Measurements from ENCODE around the gene ANKRD7. TPM values are rescaled to one million over a fixed set of nuclear protein-coding genes. Genes with fewer than 3 reads are reported as not detected.

ANKRD7 gene
- total RNA-seq, 1 experiment from 2014 or later, result 2.4 TPM

DNA sequence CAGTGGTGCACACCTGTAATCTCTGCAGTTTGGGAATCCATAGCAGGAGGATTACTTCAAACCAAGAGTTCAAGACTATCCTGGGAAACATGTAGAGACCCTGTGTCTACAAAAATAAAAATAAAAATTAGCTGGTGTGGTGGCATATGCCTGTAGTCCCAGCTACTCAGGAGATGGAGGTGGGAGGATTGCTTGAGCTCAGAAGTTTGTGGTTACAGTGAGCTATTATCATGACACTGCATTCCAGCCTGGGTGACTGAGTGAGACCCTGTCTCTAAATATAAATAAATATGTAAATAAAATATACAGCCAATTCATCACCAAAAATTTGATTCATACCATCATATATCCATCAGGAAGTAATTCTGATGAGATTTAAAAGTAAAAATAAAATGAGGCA lies 60.9 kb downstream of the ANKRD7 start:
- H3K9me3 ChIP-seq (ENCODE audit: insufficient read depth, low read depth), result no peaks in the 10 kb centered on the region
- no peak overlapping the region for H3K4me2 ChIP-seq
- POLR2A ChIA-PET (ENCODE audit: unreplicated experiment), result interaction anchor here (0.5 kb wide), 1 partner anchor 348 kb away, joined by 3 read pairs; no protein-coding TSS in a partner anchor
- BruUV-seq (replicated peaks), result no TSS peak
- H3K27ac ChIP-seq, result no peak overlapping the region
- no peak for TF ChIP-seq CTCF (conservative IDR thresholded peaks at IDR 0.05)
- TF ChIP-seq EZH2 (IDR thresholded peaks at IDR 0.05; ENCODE audit: low read depth), result no peak
- no peaks in the 10 kb centered on the region for H3K4me1 ChIP-seq (replicated peaks; ENCODE audit: insufficient read depth)
- H3K27me3 ChIP-seq (ENCODE audit: insufficient read depth, low read depth), result no peaks in the 10 kb centered on the region
- no peaks in the 10 kb centered on the region for H4K20me1 ChIP-seq (ENCODE audit: insufficient read depth)
- no peak overlapping the region for H3K4me3 ChIP-seq
- no peak overlapping the region for H2AFZ ChIP-seq
- H3F3A ChIP-seq (ENCODE audit: insufficient read depth, low read depth), result no peaks in the 10 kb centered on the region
- no peak for DNase-seq
- H3K9me2 ChIP-seq (ENCODE audit: insufficient read depth), result no peaks in the 10 kb centered on the region
- intact Hi-C loops (cut with micrococcal nuclease; ENCODE audit: unreplicated experiment), result no loop called here
- CTCF ChIA-PET, result no interaction called here
- H3K36me3 ChIP-seq (ENCODE audit: low read depth), result no peaks in the 10 kb centered on the region
- H3K79me2 ChIP-seq (ENCODE audit: low read depth), result no peaks in the 10 kb centered on the region

GRCh38 chr7:118286131-118286530 lies 61.6 kb downstream of the ANKRD7 start:
- Histone ChIP-seq H3K4me2 (no peak overlapping the region), H3K79me2 (ENCODE audit: low read depth) (no peaks in the 10 kb centered on the region), H4K20me1 (ENCODE audit: insufficient read depth) (no peaks in the 10 kb centered on the region), H3K4me1 (replicated peaks; ENCODE audit: insufficient read depth) (no peaks in the 10 kb centered on the region), H3K27me3 (ENCODE audit: insufficient read depth, low read depth) (no peaks in the 10 kb centered on the region), H2AFZ (no peak overlapping the region), H3K36me3 (ENCODE audit: low read depth) (no peaks in the 10 kb centered on the region), H3F3A (ENCODE audit: insufficient read depth, low read depth) (no peaks in the 10 kb centered on the region), H3K9me3 (ENCODE audit: insufficient read depth, low read depth) (no peaks in the 10 kb centered on the region), H3K4me3 (no peak overlapping the region), H3K27ac (no peak overlapping the region), H3K9me2 (ENCODE audit: insufficient read depth) (no peaks in the 10 kb centered on the region)
- no TSS peak for BruUV-seq (replicated peaks)
- CTCF ChIA-PET, result no interaction called here
- TF ChIP-seq CTCF (conservative IDR thresholded peaks at IDR 0.05) (no peak), EZH2 (IDR thresholded peaks at IDR 0.05; ENCODE audit: low read depth) (no peak)
- no peak for DNase-seq
- intact Hi-C loops (cut with micrococcal nuclease; ENCODE audit: unreplicated experiment), result no loop called here
- POLR2A ChIA-PET (ENCODE audit: unreplicated experiment), result no interaction called here

DNA sequence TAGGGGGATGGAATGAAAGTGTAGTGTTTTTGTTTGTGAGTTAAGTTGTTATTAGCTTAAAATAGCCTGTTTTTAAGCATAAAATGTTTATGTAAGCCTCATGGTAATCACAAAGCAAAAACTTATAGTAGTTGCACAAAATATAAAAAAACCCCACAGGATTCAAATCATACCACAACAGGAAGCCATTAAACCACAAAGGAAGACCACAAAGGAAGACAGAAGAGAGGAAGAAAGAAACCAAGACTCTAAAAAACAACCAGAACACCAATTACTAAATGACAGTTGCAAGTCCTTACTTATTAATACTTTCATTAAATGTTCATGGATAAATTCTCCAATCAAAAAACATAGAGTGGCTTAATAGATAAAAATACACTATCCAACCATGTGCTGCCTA lies 63.6 kb downstream of the ANKRD7 start:
- H3K4me2 ChIP-seq, result no peak overlapping the region
- no peak overlapping the region for H3K27ac ChIP-seq
- ChIA-PET CTCF (no interaction called here), POLR2A (ENCODE audit: unreplicated experiment) (no interaction called here)
- H2AFZ ChIP-seq, result no peak overlapping the region
- no peaks in the 10 kb centered on the region for H3K4me1 ChIP-seq (replicated peaks; ENCODE audit: insufficient read depth)
- H3K9me2 ChIP-seq (ENCODE audit: insufficient read depth), result no peaks in the 10 kb centered on the region
- H3K4me3 ChIP-seq, result no peak overlapping the region
- no peaks in the 10 kb centered on the region for H3K9me3 ChIP-seq (ENCODE audit: insufficient read depth, low read depth)
- no peaks in the 10 kb centered on the region for H3K79me2 ChIP-seq (ENCODE audit: low read depth)
- no peaks in the 10 kb centered on the region for H4K20me1 ChIP-seq (ENCODE audit: insufficient read depth)
- H3K36me3 ChIP-seq (ENCODE audit: low read depth), result no peaks in the 10 kb centered on the region
- BruUV-seq (replicated peaks), result no TSS peak
- no peak for DNase-seq
- no peaks in the 10 kb centered on the region for H3F3A ChIP-seq (ENCODE audit: insufficient read depth, low read depth)
- H3K27me3 ChIP-seq (ENCODE audit: insufficient read depth, low read depth), result no peaks in the 10 kb centered on the region
- no peak for TF ChIP-seq CTCF (conservative IDR thresholded peaks at IDR 0.05)
- no peak for TF ChIP-seq EZH2 (IDR thresholded peaks at IDR 0.05; ENCODE audit: low read depth)
- intact Hi-C loops (cut with micrococcal nuclease; ENCODE audit: unreplicated experiment), result no loop called here

Data from PC-9 (cell line).